Kidney epithelial cell (primary cell): ENCODE measurements around the gene TMA7. TPM values are rescaled to one million over a fixed set of nuclear protein-coding genes. Genes with fewer than 3 reads are reported as not detected.

Source experiments
- DNase-seq: peaks from one replicate; pipeline ENCODE4 v3.0.0-alpha.2; 2010; ENCODE audit warnings: low read depth
- H3K27me3 ChIP-seq: 2 replicates; pipeline ENCODE4 v1.6.0; 2011; ENCODE audit warnings: low read length; ENCODE audit not compliant: control insufficient read depth, insufficient read depth
- H3K36me3 ChIP-seq: 2 replicates; pipeline ENCODE4 v1.5.1; 2011; ENCODE audit warnings: low read length; ENCODE audit not compliant: control insufficient read depth, insufficient read depth
- H3K4me3 ChIP-seq: 2 replicates; pipeline ENCODE4 v1.5.1; 2011; ENCODE audit warnings: low read depth, mild to moderate bottlenecking, control low read depth, low read length
- total RNA-seq: library from RNA; depleted of rRNA; stranded (reverse); fragments of >200 nt; gene quantifications from 2 replicates; pipeline ENCODE4 v1.2.3, GENCODE V29; 2015
- TF ChIP-seq, protein P1 (sequence below): IDR thresholded peaks from 2 replicates; pipeline ENCODE4 v1.5.1; 2011; ENCODE audit warnings: mild to moderate bottlenecking, moderate library complexity, low read length, control low read depth, inconsistent platforms; ENCODE audit not compliant: insufficient read depth, poor library complexity, severe bottlenecking

The TMA7 gene
- total RNA-seq, 1 donor from 2014 or later = 462 TPM

DNA sequence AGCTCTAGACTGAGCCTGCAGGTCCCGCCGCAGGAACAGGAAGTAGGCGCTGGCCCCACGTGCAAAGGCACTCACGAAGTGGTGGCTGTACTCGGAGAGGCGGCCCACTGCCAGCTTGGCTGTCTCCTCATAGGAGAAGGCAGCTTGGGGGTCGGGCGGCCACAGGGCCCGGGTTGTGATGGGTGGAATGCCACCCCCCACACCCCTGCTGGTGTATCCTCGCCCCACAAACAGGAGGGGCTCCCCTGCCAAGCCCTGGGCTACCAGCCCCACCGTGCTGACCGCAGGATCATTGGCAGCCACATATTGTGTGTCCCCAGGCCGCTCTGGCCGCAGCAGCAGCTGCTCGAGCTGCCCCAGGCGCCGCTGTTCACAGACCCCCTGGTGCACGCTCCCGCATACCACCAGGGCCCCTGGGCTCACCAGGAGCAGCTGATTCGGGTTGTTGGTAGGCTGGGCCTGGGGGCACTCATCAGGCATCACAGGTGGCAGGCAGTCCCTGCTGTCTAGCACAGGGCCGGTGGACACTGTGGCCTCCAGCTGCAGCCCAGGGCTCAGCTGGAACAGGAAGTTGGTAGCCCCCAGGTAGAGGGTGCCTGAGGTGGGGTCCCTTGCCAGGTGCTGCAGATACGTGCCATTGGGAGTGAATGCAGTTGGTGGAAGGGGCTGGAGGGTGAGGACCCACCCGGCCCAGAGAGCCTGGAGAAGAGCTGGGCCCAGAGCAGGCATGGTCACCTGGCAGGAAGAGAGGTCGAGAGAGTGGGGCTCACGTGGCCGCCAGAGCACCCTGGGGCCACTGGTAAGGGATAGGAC is 16.0 kb upstream of the TMA7 start:
- Histone ChIP-seq H3K4me3 (no peak overlapping the region), H3K27me3 (no peaks in the 10 kb centered on the region), H3K36me3 (peaks cover 3% of the 10 kb centered on the region)
- DNase-seq = no peak
- TF ChIP-seq, protein P1, sequence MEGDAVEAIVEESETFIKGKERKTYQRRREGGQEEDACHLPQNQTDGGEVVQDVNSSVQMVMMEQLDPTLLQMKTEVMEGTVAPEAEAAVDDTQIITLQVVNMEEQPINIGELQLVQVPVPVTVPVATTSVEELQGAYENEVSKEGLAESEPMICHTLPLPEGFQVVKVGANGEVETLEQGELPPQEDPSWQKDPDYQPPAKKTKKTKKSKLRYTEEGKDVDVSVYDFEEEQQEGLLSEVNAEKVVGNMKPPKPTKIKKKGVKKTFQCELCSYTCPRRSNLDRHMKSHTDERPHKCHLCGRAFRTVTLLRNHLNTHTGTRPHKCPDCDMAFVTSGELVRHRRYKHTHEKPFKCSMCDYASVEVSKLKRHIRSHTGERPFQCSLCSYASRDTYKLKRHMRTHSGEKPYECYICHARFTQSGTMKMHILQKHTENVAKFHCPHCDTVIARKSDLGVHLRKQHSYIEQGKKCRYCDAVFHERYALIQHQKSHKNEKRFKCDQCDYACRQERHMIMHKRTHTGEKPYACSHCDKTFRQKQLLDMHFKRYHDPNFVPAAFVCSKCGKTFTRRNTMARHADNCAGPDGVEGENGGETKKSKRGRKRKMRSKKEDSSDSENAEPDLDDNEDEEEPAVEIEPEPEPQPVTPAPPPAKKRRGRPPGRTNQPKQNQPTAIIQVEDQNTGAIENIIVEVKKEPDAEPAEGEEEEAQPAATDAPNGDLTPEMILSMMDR = no peak

DNA sequence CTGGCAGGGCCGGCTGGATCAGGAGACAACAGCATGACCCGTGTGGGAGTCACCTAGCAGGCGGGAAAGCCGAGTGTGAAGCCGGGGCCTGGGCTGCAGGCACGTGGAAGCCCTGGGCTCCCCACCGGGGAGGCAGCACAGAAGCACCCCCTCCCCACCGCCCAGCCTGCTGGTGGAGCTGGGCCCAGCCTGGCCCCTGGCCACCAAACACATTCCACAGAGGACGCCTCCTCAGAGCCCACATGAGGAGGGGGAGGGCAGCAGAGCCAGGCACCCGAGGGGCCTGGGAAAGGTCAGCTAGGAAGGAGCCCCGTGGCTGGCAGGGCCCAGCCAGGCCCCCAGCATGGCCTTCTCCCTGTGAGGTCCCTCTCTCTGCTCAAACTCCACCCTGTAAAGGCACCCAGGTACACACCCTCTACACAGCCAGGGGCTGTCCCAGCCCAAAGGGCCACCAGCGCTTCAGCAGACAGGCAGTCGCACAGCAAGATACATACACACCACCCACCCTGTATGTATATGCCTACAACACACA is 14.7 kb upstream of the TMA7 start:
- TF ChIP-seq, protein P1 = no peak
- DNase-seq = no peak
- no peak overlapping the region for H3K4me3 ChIP-seq
- H3K27me3 ChIP-seq = no peaks in the 10 kb centered on the region
- peaks cover 3% of the 10 kb centered on the region for H3K36me3 ChIP-seq

DNA sequence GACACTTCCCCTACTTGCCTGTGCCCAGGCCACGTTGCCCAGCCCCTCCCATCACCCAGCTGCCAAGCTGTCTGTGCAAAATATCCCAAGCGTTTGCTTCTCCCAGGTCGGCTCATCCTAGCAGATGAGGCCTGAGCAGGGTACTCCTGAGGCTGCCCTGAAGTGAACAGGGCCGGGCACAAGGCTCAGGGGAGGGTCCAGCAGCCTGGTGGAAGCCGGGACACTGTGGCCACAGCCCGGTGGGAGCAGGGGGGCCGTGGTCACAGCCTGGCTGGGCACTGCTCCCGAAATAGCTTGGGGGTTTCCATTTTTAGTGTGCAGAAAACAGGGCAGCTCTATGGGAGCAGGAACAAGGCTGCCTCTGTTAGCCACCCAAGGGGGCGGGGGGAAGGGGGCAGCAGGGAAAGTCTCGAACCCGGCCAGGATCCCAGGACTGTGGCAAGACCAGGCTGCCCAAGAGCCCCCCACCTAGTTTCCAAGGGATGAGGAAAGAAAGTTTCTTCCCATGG is 13.6 kb upstream of the TMA7 start:
- Histone ChIP-seq H3K4me3 (no peak overlapping the region), H3K36me3 (peaks cover 3% of the 10 kb centered on the region), H3K27me3 (no peaks in the 10 kb centered on the region)
- no peak for DNase-seq
- TF ChIP-seq, protein P1 = no peak

DNA sequence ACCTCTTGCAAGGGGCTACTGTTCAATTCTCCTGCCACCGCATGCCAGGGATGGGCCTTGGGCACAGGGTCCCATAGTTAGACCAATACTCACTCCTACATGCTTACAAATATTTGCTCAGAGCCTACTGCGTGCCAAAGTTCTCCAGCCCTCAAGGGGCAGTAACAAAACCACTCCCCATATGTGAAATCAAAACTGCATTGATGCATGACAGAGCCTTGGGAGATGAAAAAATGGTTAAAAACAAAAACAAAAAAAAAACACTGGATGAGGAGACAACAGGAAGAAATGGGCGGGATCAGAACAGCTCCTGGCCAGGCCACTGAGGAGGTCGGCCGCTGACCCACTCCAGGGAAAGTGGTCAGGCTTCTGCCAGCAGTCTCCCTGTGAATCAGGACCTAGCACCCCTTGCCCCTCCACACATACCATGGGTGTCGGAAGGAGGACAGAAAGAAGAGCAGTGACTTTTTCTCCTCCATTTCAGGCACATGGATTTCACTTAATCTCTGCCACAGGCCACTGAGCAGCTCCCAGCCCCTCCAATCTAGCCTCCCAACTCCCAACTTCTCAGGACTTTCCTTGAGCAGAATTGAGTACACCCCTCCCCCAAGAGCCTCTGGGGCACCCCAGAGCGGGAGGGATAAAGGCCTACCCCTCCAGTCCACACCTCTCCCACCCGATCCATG is 13.0 kb upstream of the TMA7 start:
- H3K27me3 ChIP-seq = no peaks in the 10 kb centered on the region
- H3K36me3 ChIP-seq = peaks cover 3% of the 10 kb centered on the region
- no peak for DNase-seq
- H3K4me3 ChIP-seq = peak overlapping the region; percentile 81
- TF ChIP-seq, protein P1 = no peak

DNA sequence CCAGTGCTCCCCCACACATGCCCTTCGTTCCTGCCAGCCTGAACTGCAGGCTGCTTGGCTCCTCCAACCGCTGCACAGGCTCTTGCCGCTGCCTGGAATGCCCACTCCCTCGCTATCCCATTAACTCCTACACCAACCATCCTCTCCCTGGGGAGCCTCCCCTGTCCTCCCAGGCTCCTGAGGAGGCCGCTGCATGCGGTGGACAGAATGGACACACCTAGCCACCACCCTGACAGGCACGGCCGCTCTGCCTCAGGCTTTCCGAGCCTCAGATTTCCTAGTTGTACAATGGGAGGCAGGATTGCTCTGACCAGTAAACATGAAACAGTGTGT is 12.5 kb upstream of the TMA7 start:
- TF ChIP-seq, protein P1 = no peak
- peaks cover 3% of the 10 kb centered on the region for H3K36me3 ChIP-seq
- H3K27me3 ChIP-seq = no peaks in the 10 kb centered on the region
- no peak for DNase-seq
- peak overlapping the region; percentile 81 for H3K4me3 ChIP-seq
